Immature natural killer cell (primary cell): ENCODE data around the gene ATP10B. TPM values are rescaled to one million over a fixed set of nuclear protein-coding genes. Genes with fewer than 3 reads are reported as not detected.
"Not testable (repeated sequence)": the region's sequence is repeated elsewhere in the genome, so short reads cannot be mapped to it uniquely, and the experiment has no call there.

Experiments
- DNase-seq, 3 donors: peaks; one replicate each; pipeline ENCODE4 v3.0.0; 2022; ENCODE audit warnings: mixed read lengths in 1 of 3
- H3K27ac Mint-ChIP-seq, 6 donors: one replicate each; pipeline ENCODE4 v1.8.0; 2020; ENCODE audit warnings: mixed read lengths in 6 of 6, mild to moderate bottlenecking in 5 of 6, inconsistent platforms in 4 of 6, moderate library complexity in 3 of 6
- H3K27me3 Mint-ChIP-seq, 3 donors: one replicate each; pipeline ENCODE4 v1.8.0; 2020 to 2021; ENCODE audit warnings: low read depth in 3 of 3, mild to moderate bottlenecking in 3 of 3, mixed read lengths in 3 of 3, moderate library complexity in 3 of 3, inconsistent platforms in 1 of 3
- H3K36me3 Mint-ChIP-seq, 3 donors: one replicate each; pipeline ENCODE4 v1.8.0; 2020; ENCODE audit warnings: mixed read lengths in 3 of 3, inconsistent platforms in 2 of 3, mild to moderate bottlenecking in 2 of 3
- H3K4me1 Mint-ChIP-seq, 2 donors: one replicate each; pipeline ENCODE4 v1.8.0; 2020; ENCODE audit warnings: inconsistent platforms in 2 of 2, mild to moderate bottlenecking in 2 of 2, mixed read lengths in 2 of 2, moderate library complexity in 1 of 2
- H3K4me3 Mint-ChIP-seq, 5 donors: one replicate each; pipeline ENCODE4 v1.8.0; 2020; ENCODE audit warnings: mild to moderate bottlenecking in 5 of 5, mixed read lengths in 5 of 5, inconsistent platforms in 3 of 5, moderate library complexity in 3 of 5
- H3K9me3 Mint-ChIP-seq, 6 donors: one replicate each; pipeline ENCODE4 v1.8.0; 2020; ENCODE audit warnings: mild to moderate bottlenecking in 6 of 6, mixed read lengths in 6 of 6, inconsistent platforms in 4 of 6, moderate library complexity in 3 of 6
- polyA plus RNA-seq, 3 donors: library from polyadenylated mRNA; unstranded; fragments of 300-500 nt; fragmentation: Illumina TruSeq; gene quantifications; one replicate each; pipeline ENCODE4 v1.2.3, GENCODE V29; 2021

ATP10B gene, protein sequence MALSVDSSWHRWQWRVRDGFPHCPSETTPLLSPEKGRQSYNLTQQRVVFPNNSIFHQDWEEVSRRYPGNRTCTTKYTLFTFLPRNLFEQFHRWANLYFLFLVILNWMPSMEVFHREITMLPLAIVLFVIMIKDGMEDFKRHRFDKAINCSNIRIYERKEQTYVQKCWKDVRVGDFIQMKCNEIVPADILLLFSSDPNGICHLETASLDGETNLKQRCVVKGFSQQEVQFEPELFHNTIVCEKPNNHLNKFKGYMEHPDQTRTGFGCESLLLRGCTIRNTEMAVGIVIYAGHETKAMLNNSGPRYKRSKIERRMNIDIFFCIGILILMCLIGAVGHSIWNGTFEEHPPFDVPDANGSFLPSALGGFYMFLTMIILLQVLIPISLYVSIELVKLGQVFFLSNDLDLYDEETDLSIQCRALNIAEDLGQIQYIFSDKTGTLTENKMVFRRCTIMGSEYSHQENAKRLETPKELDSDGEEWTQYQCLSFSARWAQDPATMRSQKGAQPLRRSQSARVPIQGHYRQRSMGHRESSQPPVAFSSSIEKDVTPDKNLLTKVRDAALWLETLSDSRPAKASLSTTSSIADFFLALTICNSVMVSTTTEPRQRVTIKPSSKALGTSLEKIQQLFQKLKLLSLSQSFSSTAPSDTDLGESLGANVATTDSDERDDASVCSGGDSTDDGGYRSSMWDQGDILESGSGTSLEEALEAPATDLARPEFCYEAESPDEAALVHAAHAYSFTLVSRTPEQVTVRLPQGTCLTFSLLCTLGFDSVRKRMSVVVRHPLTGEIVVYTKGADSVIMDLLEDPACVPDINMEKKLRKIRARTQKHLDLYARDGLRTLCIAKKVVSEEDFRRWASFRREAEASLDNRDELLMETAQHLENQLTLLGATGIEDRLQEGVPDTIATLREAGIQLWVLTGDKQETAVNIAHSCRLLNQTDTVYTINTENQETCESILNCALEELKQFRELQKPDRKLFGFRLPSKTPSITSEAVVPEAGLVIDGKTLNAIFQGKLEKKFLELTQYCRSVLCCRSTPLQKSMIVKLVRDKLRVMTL (N-terminal part only)
- polyA plus RNA-seq = not detected

- peaks cover 0 to 4% (median 1%) of the 10 kb centered on the region in 3 donors for H3K27me3 Mint-ChIP-seq
- H3K9me3 Mint-ChIP-seq = peaks cover 0 to 3% (median under 1%) of the 10 kb centered on the region in 6 donors
- no peaks in the 10 kb centered on the region for H3K4me1 Mint-ChIP-seq
- no peaks in the 10 kb centered on the region for H3K36me3 Mint-ChIP-seq
- no peak within 1 kb of the TSS for H3K4me3 Mint-ChIP-seq
- no peak for DNase-seq
- no peak within 1 kb of the TSS for H3K27ac Mint-ChIP-seq
These were observed at the start of gene ATP10B for GRCh38 chr5:160852049-160852448. Gene ATP10B, minus strand, starts transcription at chr5:160852211. Its CDS starts 164,137 bp downstream, at chr5:160688074.

- Mint-ChIP-seq H3K27ac (no peak overlapping the region), H3K4me3 (no peak overlapping the region), H3K9me3 (peaks cover 0 to 2% (median 0%) of the 10 kb centered on the region in 6 donors), H3K27me3 (peaks cover 0 to 2% (median 0%) of the 10 kb centered on the region in 3 donors), H3K4me1 (no peaks in the 10 kb centered on the region), H3K36me3 (no peaks in the 10 kb centered on the region)
- no peak for DNase-seq
These were observed 49.6 kb upstream of the ATP10B start for GRCh38 chr5:160901656-160902055.

DNA sequence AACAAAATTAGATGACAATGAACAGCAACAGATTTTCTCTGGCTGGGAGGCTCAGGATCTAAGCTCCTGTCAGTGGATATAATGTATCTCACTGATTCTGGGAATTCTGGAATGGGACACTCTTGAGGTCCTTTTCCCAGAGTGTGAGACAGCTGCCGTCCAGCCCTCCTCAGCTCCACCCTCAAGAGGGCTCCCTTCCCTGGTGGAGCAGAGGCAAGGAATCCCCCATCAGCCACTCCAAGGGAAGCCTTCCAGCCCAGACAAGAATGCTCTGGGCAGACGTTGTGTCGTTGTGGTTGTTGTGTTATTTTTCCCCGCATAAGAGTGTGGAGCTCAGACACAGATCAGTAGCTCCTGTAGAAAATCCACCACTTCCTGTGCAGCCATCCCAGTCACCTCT lies 47.7 kb upstream of the ATP10B start:
- no peak for DNase-seq
- no peaks in the 10 kb centered on the region for H3K36me3 Mint-ChIP-seq
- no peaks in the 10 kb centered on the region for H3K4me1 Mint-ChIP-seq
- H3K27ac Mint-ChIP-seq = no peak overlapping the region
- H3K9me3 Mint-ChIP-seq = peaks cover 0 to 4% (median 2%) of the 10 kb centered on the region in 6 donors
- peaks cover 0 to 2% (median 0%) of the 10 kb centered on the region in 3 donors for H3K27me3 Mint-ChIP-seq
- no peak overlapping the region for H3K4me3 Mint-ChIP-seq

- H3K9me3 Mint-ChIP-seq, H3K27me3 Mint-ChIP-seq, H3K4me3 Mint-ChIP-seq, H3K4me1 Mint-ChIP-seq, H3K36me3 Mint-ChIP-seq, DNase-seq, H3K27ac Mint-ChIP-seq: not testable (repeated sequence)
These were observed 41.4 kb upstream of the ATP10B start for GRCh38 chr5:160893180-160893964.

- no peak for DNase-seq
- H3K36me3 Mint-ChIP-seq = no peaks in the 10 kb centered on the region
- no peak overlapping the region for H3K4me3 Mint-ChIP-seq
- H3K4me1 Mint-ChIP-seq = no peaks in the 10 kb centered on the region
- no peak overlapping the region for H3K27ac Mint-ChIP-seq
- H3K27me3 Mint-ChIP-seq = peaks cover 2 to 5% (median 3%) of the 10 kb centered on the region in 3 donors
- no peaks in the 10 kb centered on the region for H3K9me3 Mint-ChIP-seq
These were observed 35.8 kb upstream of the ATP10B start for GRCh38 chr5:160887780-160888179.

- H3K27ac Mint-ChIP-seq, DNase-seq, H3K27me3 Mint-ChIP-seq, H3K36me3 Mint-ChIP-seq, H3K4me1 Mint-ChIP-seq, H3K4me3 Mint-ChIP-seq, H3K9me3 Mint-ChIP-seq: not testable (repeated sequence)
These were observed 21.7 kb upstream of the ATP10B start for GRCh38 chr5:160873560-160874200.

- H3K4me1 Mint-ChIP-seq = no peaks in the 10 kb centered on the region
- H3K9me3 Mint-ChIP-seq = peaks cover 2 to 8% (median 4%) of the 10 kb centered on the region in 6 donors
- H3K4me3 Mint-ChIP-seq = no peak overlapping the region
- no peaks in the 10 kb centered on the region for H3K36me3 Mint-ChIP-seq
- DNase-seq = no peak
- no peak overlapping the region for H3K27ac Mint-ChIP-seq
- H3K27me3 Mint-ChIP-seq = peaks cover 2 to 5% (median 4%) of the 10 kb centered on the region in 3 donors
These were observed 18.0 kb upstream of the ATP10B start for GRCh38 chr5:160869989-160870521.

GRCh38 chr5:160867976-160868375 lies 16.0 kb upstream of the ATP10B start:
- Mint-ChIP-seq H3K27ac (no peak overlapping the region), H3K9me3 (peaks cover 0 to 7% (median 4%) of the 10 kb centered on the region in 6 donors), H3K4me1 (no peaks in the 10 kb centered on the region), H3K36me3 (no peaks in the 10 kb centered on the region), H3K4me3 (no peak overlapping the region), H3K27me3 (peaks cover 2 to 4% (median 3%) of the 10 kb centered on the region in 3 donors)
- no peak for DNase-seq

DNA sequence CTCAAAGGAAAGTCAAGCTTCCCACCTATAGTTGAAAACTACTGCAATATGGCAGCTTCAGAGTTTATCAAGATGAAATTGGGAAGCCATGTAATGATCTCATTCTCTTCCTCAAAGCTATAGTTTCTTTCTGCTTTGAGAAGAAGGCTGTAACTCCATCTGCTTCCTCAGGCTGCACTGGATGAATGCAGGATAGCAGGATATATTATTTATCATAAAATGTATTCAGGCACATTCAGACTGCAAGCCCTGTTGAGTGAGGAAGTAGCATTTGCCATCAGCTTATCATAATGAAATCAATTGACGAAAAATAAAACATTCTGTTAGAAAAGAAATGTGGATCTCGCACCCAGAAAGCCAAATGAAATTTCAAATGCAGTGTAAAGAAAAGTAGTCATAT lies 560 bp downstream of the ATP10B start:
- Mint-ChIP-seq H3K4me3 (no peak overlapping the region), H3K36me3 (no peaks in the 10 kb centered on the region), H3K4me1 (no peaks in the 10 kb centered on the region), H3K27ac (no peak overlapping the region), H3K9me3 (peaks cover 0 to 2% (median 0%) of the 10 kb centered on the region in 6 donors), H3K27me3 (peaks cover 0 to 4% (median 1%) of the 10 kb centered on the region in 3 donors)
- DNase-seq = no peak

GRCh38 chr5:160850421-160850820 lies 1.6 kb downstream of the ATP10B start:
- H3K27ac Mint-ChIP-seq = no peak overlapping the region
- DNase-seq = no peak
- H3K4me3 Mint-ChIP-seq = no peak overlapping the region
- H3K36me3 Mint-ChIP-seq = no peaks in the 10 kb centered on the region
- H3K4me1 Mint-ChIP-seq = no peaks in the 10 kb centered on the region
- H3K9me3 Mint-ChIP-seq = no peaks in the 10 kb centered on the region
- H3K27me3 Mint-ChIP-seq = peaks cover 0 to 4% (median 1%) of the 10 kb centered on the region in 3 donors

- DNase-seq = no peak
- H3K9me3 Mint-ChIP-seq = no peaks in the 10 kb centered on the region
- no peaks in the 10 kb centered on the region for H3K4me1 Mint-ChIP-seq
These were observed 4.4 kb downstream of the ATP10B start for GRCh38 chr5:160847526-160848085.

GRCh38 chr5:160846642-160847041 lies 5.4 kb downstream of the ATP10B start:
- no peaks in the 10 kb centered on the region for H3K4me1 Mint-ChIP-seq
- H3K9me3 Mint-ChIP-seq = no peaks in the 10 kb centered on the region
- H3K27ac Mint-ChIP-seq = no peak overlapping the region
- no peak overlapping the region for H3K4me3 Mint-ChIP-seq
- no peaks in the 10 kb centered on the region for H3K36me3 Mint-ChIP-seq
- H3K27me3 Mint-ChIP-seq = peaks cover 0 to 2% (median 0%) of the 10 kb centered on the region in 3 donors
- no peak for DNase-seq

More at GRCh38 chr5:160847526-160848085, 4.4 kb downstream of the ATP10B start:
- H3K27ac Mint-ChIP-seq = no peak overlapping the region
- H3K36me3 Mint-ChIP-seq = no peaks in the 10 kb centered on the region
- peaks cover 0 to 2% (median under 1%) of the 10 kb centered on the region in 3 donors for H3K27me3 Mint-ChIP-seq
- no peak overlapping the region for H3K4me3 Mint-ChIP-seq
